Aorta (tissue), 5 donors: ENCODE measurements around the gene SNAP47. TPM values are rescaled to one million over a fixed set of nuclear protein-coding genes. Genes with fewer than 3 reads are reported as not detected.

Experiments
- ATAC-seq: fragments of 200-7000 bp; cut with Tn5 transposase; one replicate; pipeline ENCODE4 v1.9.1; 2022; ENCODE audit warnings: moderate library complexity; ENCODE audit not compliant: low FRiP score
- DNase-seq, 2 donors: peaks; one replicate each; pipeline ENCODE4 v3.0.0-alpha.2; 2020
- H3K27ac ChIP-seq, 2 donors: one replicate each; pipeline ENCODE4 v1.5.1; 2013; ENCODE audit warnings: low read length in 2 of 2, mild to moderate bottlenecking in 2 of 2, moderate library complexity in 2 of 2, control low read depth in 1 of 2, inconsistent platforms in 1 of 2, low read depth in 1 of 2
- H3K27me3 ChIP-seq, 2 donors: one replicate each; pipeline ENCODE4 v1.6.1; 2013; ENCODE audit warnings: control low read depth in 1 of 2, low read length in 1 of 2, mild to moderate bottlenecking in 1 of 2, moderate library complexity in 1 of 2; ENCODE audit not compliant: insufficient read depth in 2 of 2, control insufficient read depth in 1 of 2
- H3K36me3 ChIP-seq, 2 donors: one replicate each; pipeline ENCODE4 v1.6.1; 2013; ENCODE audit warnings: control low read depth in 1 of 2, low read length in 1 of 2, mild to moderate bottlenecking in 1 of 2; ENCODE audit not compliant: insufficient read depth in 2 of 2, control insufficient read depth in 1 of 2
- H3K4me1 ChIP-seq, 2 donors: one replicate each; pipeline ENCODE4 v1.6.1; 2013; ENCODE audit warnings: low read length in 2 of 2, control low read depth in 1 of 2, mild to moderate bottlenecking in 1 of 2, moderate library complexity in 1 of 2; ENCODE audit not compliant: insufficient read depth in 2 of 2, control insufficient read depth in 1 of 2
- H3K4me3 ChIP-seq, 2 donors: one replicate each; pipeline ENCODE4 v1.5.1; 2013; ENCODE audit warnings: low read length in 2 of 2, control low read depth in 1 of 2, mild to moderate bottlenecking in 1 of 2
- H3K9me3 ChIP-seq: one replicate; pipeline ENCODE4 v1.6.1; 2013; ENCODE audit warnings: mild to moderate bottlenecking, low read length; ENCODE audit not compliant: control insufficient read depth
- WGBS, 2 donors: extraction: QIAGEN DNeasy Blood & Tissue Kit; methylation state at CpG; one replicate each; pipeline ENCODE4 v1.1.7; 2013; 5-methylcytosine and 5-hydroxymethylcytosine counted together
- intact Hi-C, 2 donors: fragments of 100-400 bp; cut with DNase I; formaldehyde crosslinking; loops; one replicate each; pipeline versions ENCODE4 v1.14.2 to v1.15.0; 2022
- polyA plus RNA-seq, 2 donors: library from polyadenylated mRNA; stranded (reverse); fragments of 200-250 nt; gene quantifications; one replicate each; pipeline ENCODE4 v1.2.3, GENCODE V29; 2013
- total RNA-seq, 2 donors: library from RNA; stranded (reverse); fragmentation: NEBNext Ultra II Directional; extraction: Animal tissue kit (Norgen Biotek cat#: 25700); gene quantifications; one replicate each; pipeline ENCODE4 v1.2.1, GENCODE V29; 2021
- donor health status: healthy with polysubstance abuse.
- donor health status: Bipolar disorder and iron deficiency.
- donor health status: DM: no; HTN: no; CAD: no.
- donor health status: DM: no; HTN: no; CAD: no.
- donor health status: DM: yes; HTN: yes; CAD: no.

Gene SNAP47
- total and polyA plus RNA-seq, 4 donors, result 14.6 to 24.6 (median 16.4) TPM

GRCh38 chr1:227749916-227750710 is 14.9 kb downstream of the SNAP47 start:
- DNase-seq (peak in 1 of 2 donors; percentile 40), ATAC-seq (no peak)
- intact Hi-C loops, result no loop called here
- Histone ChIP-seq H3K9me3 (no peaks in the 10 kb centered on the region), H3K27ac (no peak overlapping the region), H3K27me3 (no peaks in the 10 kb centered on the region), H3K36me3 (peaks cover 0 to 2% of the 10 kb centered on the region in 2 donors), H3K4me3 (no peak overlapping the region), H3K4me1 (peaks cover 0 to 1% of the 10 kb centered on the region in 2 donors)
- 76 to 77% methylated on average over 19 of the region's 19 CpGs for WGBS, 2 donors

GRCh38 chr1:227753999-227754711 is 18.9 kb downstream of the SNAP47 start:
- Histone ChIP-seq H3K27ac (no peak overlapping the region), H3K36me3 (no peaks in the 10 kb centered on the region), H3K9me3 (no peaks in the 10 kb centered on the region), H3K27me3 (no peaks in the 10 kb centered on the region), H3K4me3 (no peak overlapping the region), H3K4me1 (peaks cover 0 to 1% of the 10 kb centered on the region in 2 donors)
- 48 to 56% methylated on average over 7 of the region's 7 CpGs for WGBS, 2 donors
- ATAC-seq, result no peak
- no peak for DNase-seq
- intact Hi-C loops, result no loop called here

GRCh38 chr1:227754958-227755357 is 19.7 kb downstream of the SNAP47 start:
- ATAC-seq (no peak), DNase-seq (no peak)
- Histone ChIP-seq H3K4me3 (no peak overlapping the region), H3K9me3 (no peaks in the 10 kb centered on the region), H3K4me1 (peaks cover 0 to 1% of the 10 kb centered on the region in 2 donors), H3K27me3 (no peaks in the 10 kb centered on the region), H3K27ac (no peak overlapping the region), H3K36me3 (no peaks in the 10 kb centered on the region)
- WGBS, 2 donors, result 93 to 98% methylated on average over 4 of the region's 4 CpGs
- intact Hi-C loops, result no loop called here

- no peak for ATAC-seq
- Histone ChIP-seq H3K4me3 (no peak overlapping the region), H3K27ac (no peak overlapping the region), H3K27me3 (no peaks in the 10 kb centered on the region), H3K9me3 (no peaks in the 10 kb centered on the region), H3K36me3 (no peaks in the 10 kb centered on the region), H3K4me1 (peaks cover 0 to 1% of the 10 kb centered on the region in 2 donors)
- DNase-seq, result no peak
- intact Hi-C loops, result no loop called here
- 85 to 87% methylated on average over 13 of the region's 13 CpGs for WGBS, 2 donors
These were observed 21.1 kb downstream of the SNAP47 start for GRCh38 chr1:227756172-227756959.

GRCh38 chr1:227757781-227758180 is 22.5 kb downstream of the SNAP47 start:
- H3K27ac ChIP-seq, result no peak overlapping the region
- DNase-seq, result no peak
- no peak for ATAC-seq
- 58 to 63% methylated on average over 2 of the region's 2 CpGs for WGBS, 2 donors
- H3K27me3 ChIP-seq, result no peaks in the 10 kb centered on the region
- H3K4me3 ChIP-seq, result no peak overlapping the region
- H3K4me1 ChIP-seq, result peaks cover 0 to 1% of the 10 kb centered on the region in 2 donors
- no peaks in the 10 kb centered on the region for H3K9me3 ChIP-seq
- no peaks in the 10 kb centered on the region for H3K36me3 ChIP-seq
- intact Hi-C loops, result no loop called here

GRCh38 chr1:227758366-227758765 is 23.1 kb downstream of the SNAP47 start:
- Histone ChIP-seq H3K9me3 (no peaks in the 10 kb centered on the region), H3K4me3 (no peak overlapping the region), H3K27ac (no peak overlapping the region), H3K27me3 (no peaks in the 10 kb centered on the region), H3K4me1 (peaks cover 0 to 1% of the 10 kb centered on the region in 2 donors), H3K36me3 (no peaks in the 10 kb centered on the region)
- WGBS, 2 donors, result 78 to 83% methylated on average over 6 of the region's 6 CpGs
- DNase-seq (no peak), ATAC-seq (no peak)
- intact Hi-C loops, result no loop called here

- ATAC-seq, result no peak
- H3K36me3 ChIP-seq, result no peaks in the 10 kb centered on the region
- H3K27me3 ChIP-seq, result no peaks in the 10 kb centered on the region
- 80 to 82% methylated on average over 15 of the region's 15 CpGs for WGBS, 2 donors
- H3K4me3 ChIP-seq, result no peak overlapping the region
- no peaks in the 10 kb centered on the region for H3K9me3 ChIP-seq
- intact Hi-C loops, result loop anchor here (5.0 to 10.0 kb wide), 2 partner anchors 125 to 188 kb away; partner anchors contain the start of gene WNT9A (in 1 of the 2)
- H3K27ac ChIP-seq, result no peak overlapping the region
- no peaks in the 10 kb centered on the region for H3K4me1 ChIP-seq
- DNase-seq, result peak in 1 of 2 donors; percentile 9
These were observed 24.4 kb downstream of the SNAP47 start for GRCh38 chr1:227759341-227760300.
